Spleen (tissue), 11 donors: ENCODE data around the gene PIF1. TPM values are rescaled to one million over a fixed set of nuclear protein-coding genes. Genes with fewer than 3 reads are reported as not detected.
A peak's percentile ranks its signal among the peaks of the same experiment; 100 is the strongest.

ENCODE experiments used
- DNase-seq: peaks from one replicate; pipeline ENCODE4 v3.0.0-alpha.2; 2020
- H3K27ac ChIP-seq, 8 donors: fragments of 200-600 bp; sonication (generic) in 7 of 8; 1 replicate in 4 of 8; 2 replicates in 4 of 8; pipeline versions ENCODE4 v1.5.0 to v1.8.0; 2016 to 2021; ENCODE audit warnings: inconsistent platforms in 4 of 8, mild to moderate bottlenecking in 4 of 8, moderate library complexity in 1 of 8
- H3K27me3 ChIP-seq, 7 donors: fragments of 200-600 bp; sonication (generic) in 6 of 7; replicated peaks in 1 of 7; 1 replicate in 4 of 7; 2 replicates in 3 of 7; pipeline versions ENCODE4 v1.5.0 to v1.8.0; 2016 to 2021; ENCODE audit warnings: inconsistent platforms in 3 of 7, mild to moderate bottlenecking in 1 of 7
- H3K36me3 ChIP-seq, 6 donors: fragments of 200-600 bp; sonication (generic) in 5 of 6; 1 replicate in 4 of 6; 2 replicates in 2 of 6; pipeline versions ENCODE4 v1.5.0 to v1.8.0; 2016 to 2021; ENCODE audit warnings: inconsistent platforms in 2 of 6
- H3K4me1 ChIP-seq, 6 donors: fragments of 200-600 bp; sonication (generic) in 5 of 6; 1 replicate in 3 of 6; 2 replicates in 3 of 6; pipeline versions ENCODE4 v1.5.0 to v1.8.0; 2016 to 2021; ENCODE audit warnings: inconsistent platforms in 3 of 6
- H3K4me3 ChIP-seq, 8 donors: fragments of 200-600 bp; sonication (generic) in 7 of 8; 1 replicate in 4 of 8; 2 replicates in 4 of 8; pipeline versions ENCODE4 v1.5.0 to v1.8.0; 2016 to 2021; ENCODE audit warnings: inconsistent platforms in 4 of 8, mild to moderate bottlenecking in 4 of 8, moderate library complexity in 2 of 8
- H3K9me3 ChIP-seq, 8 donors: fragments of 200-600 bp; sonication (generic) in 7 of 8; 1 replicate in 4 of 8; 2 replicates in 4 of 8; pipeline versions ENCODE4 v1.5.0 to v1.8.0; 2016 to 2021; ENCODE audit warnings: inconsistent platforms in 4 of 8
- CTCF ChIP-seq, 11 experiments: fragments of 200-600 bp in 7 of 11; fragments of 450-650 bp in 4 of 11; sonication (generic) in 4 of 11; IDR thresholded peaks in 8 of 11; conservative IDR thresholded peaks in 3 of 11; 1 replicate in 7 of 11; 2 replicates in 4 of 11; pipeline versions ENCODE4 v1.4.0 to v1.8.0; 2016 to 2021; ENCODE audit warnings: antibody characterized with exemption in 11 of 11, inconsistent platforms in 4 of 11, mild to moderate bottlenecking in 1 of 11
- POLR2A ChIP-seq, 3 donors: fragments of 450-650 bp; IDR thresholded peaks; one replicate each; pipeline ENCODE4 v1.5.1; 2017; ENCODE audit warnings: antibody characterized with exemption in 3 of 3, mild to moderate bottlenecking in 1 of 3
- POLR2AphosphoS5 ChIP-seq, 3 donors: sonication (generic); formaldehyde crosslinking; IDR thresholded peaks; one replicate each; pipeline ENCODE4 v1.5.1; 2017; ENCODE audit warnings: antibody characterized with exemption in 3 of 3
- WGBS, 5 donors: extraction: QIAGEN DNeasy Blood & Tissue Kit in 3 of 5; methylation state at CpG; one replicate each; pipeline versions ENCODE4 v1.1.5 to v1.1.7; 2013 to 2018; 5-methylcytosine and 5-hydroxymethylcytosine counted together
- intact Hi-C: fragments of 100-400 bp; cut with DNase I; formaldehyde crosslinking; loops from one replicate; pipeline ENCODE4 v1.15.0; 2023; ENCODE audit warnings: low total_unique reads
- polyA plus RNA-seq, 3 donors: library from polyadenylated mRNA; stranded (reverse); fragments of 200-250 nt; gene quantifications; one replicate each; pipeline ENCODE4 v1.2.1, GENCODE V29; 2013
- total RNA-seq, 7 donors: library from RNA; depleted of rRNA in 3 of 7; stranded (reverse); fragments of >200 nt in 3 of 7; fragmentation: NEBNext Ultra II Directional in 4 of 7; extraction: Animal tissue kit (Norgen Biotek cat#: 25700) in 4 of 7; gene quantifications; one replicate each; pipeline versions ENCODE4 v1.1.0 to v1.2.1, GENCODE V29; 2016 to 2021
- donor health status: healthy with polysubstance abuse.
- donor health status: DM: no; HTN: no; CAD: no; lungs with moderate emphysema.
- donor health status: DM: no; HTN: no; CAD: no.
- donor health status: Bipolar disorder and iron deficiency.
- donor health status: healthy.
- donor health status: DM: no; HTN: no; CAD: no.
- donor health status: DM: yes; HTN: yes; CAD: no.

Gene PIF1
- total and polyA plus RNA-seq, 10 donors, result 3.8 to 10.3 (median 6.8) TPM

GRCh38 chr15:64780600-64781156, 44.8 kb downstream of the PIF1 start:
- Histone ChIP-seq H3K4me3 (no peak overlapping the region), H3K9me3 (no peaks in the 10 kb centered on the region), H3K27ac (no peak overlapping the region), H3K36me3 (no peaks in the 10 kb centered on the region), H3K27me3 (peaks cover 0 to 17% (median 3%) of the 10 kb centered on the region in 7 donors), H3K4me1 (peaks cover 0 to 17% (median 10%) of the 10 kb centered on the region in 6 donors)
- TF ChIP-seq CTCF (IDR thresholded peaks at IDR 0.05 in 8 of 11, conservative IDR thresholded peaks at IDR 0.05 in 3 of 11), result no peak
- no peak for TF ChIP-seq POLR2A (IDR thresholded peaks at IDR 0.05)
- no peak for TF ChIP-seq POLR2AphosphoS5 (IDR thresholded peaks at IDR 0.05)
- 81 to 90% (median 82%) methylated on average over 7 to 8 of the region's 8 CpGs for WGBS, 5 donors
- DNase-seq, result no peak
- intact Hi-C loops, result no loop called here

DNA sequence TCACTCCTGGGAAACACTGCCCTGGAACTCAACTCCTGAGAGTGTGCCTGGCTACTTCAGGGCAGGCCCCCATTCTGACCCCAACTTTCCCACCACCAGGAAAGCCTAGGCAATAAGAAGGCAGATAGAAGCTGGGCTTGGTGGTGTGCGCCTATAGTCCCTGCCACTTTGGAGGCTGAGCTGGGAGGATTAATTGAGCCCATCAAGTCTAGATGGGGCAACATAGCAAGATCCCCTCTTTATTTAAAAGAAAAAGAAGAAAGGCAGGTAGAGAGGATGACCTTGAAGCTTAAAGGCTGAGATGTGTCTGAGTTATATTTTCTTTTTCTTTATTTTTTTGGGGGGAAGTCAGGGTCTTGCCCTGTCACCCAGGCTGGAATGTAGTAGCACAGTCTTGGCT, 45.8 kb downstream of the PIF1 start:
- intact Hi-C loops, result no loop called here
- Histone ChIP-seq H3K4me3 (no peak overlapping the region), H3K4me1 (peaks cover 0 to 19% (median 11%) of the 10 kb centered on the region in 6 donors), H3K36me3 (no peaks in the 10 kb centered on the region), H3K27me3 (peaks cover 0 to 27% (median 6%) of the 10 kb centered on the region in 7 donors), H3K27ac (no peak overlapping the region), H3K9me3 (no peaks in the 10 kb centered on the region)
- WGBS, 5 donors, result 94 to 100% (median 96%) methylated on average over 1 of the region's 1 CpG
- TF ChIP-seq CTCF (IDR thresholded peaks at IDR 0.05 in 8 of 11, conservative IDR thresholded peaks at IDR 0.05 in 3 of 11) (no peak), POLR2AphosphoS5 (IDR thresholded peaks at IDR 0.05) (no peak), POLR2A (IDR thresholded peaks at IDR 0.05) (no peak)
- DNase-seq, result no peak

- intact Hi-C loops, result no loop called here
- Histone ChIP-seq H3K4me1 (peaks cover 0 to 25% (median 14%) of the 10 kb centered on the region in 6 donors), H3K36me3 (no peaks in the 10 kb centered on the region), H3K9me3 (no peaks in the 10 kb centered on the region), H3K27ac (no peak overlapping the region), H3K4me3 (no peak overlapping the region), H3K27me3 (peaks cover 0 to 33% (median 11%) of the 10 kb centered on the region in 7 donors)
- DNase-seq, result no peak
- TF ChIP-seq POLR2AphosphoS5 (IDR thresholded peaks at IDR 0.05) (no peak), POLR2A (IDR thresholded peaks at IDR 0.05) (no peak), CTCF (IDR thresholded peaks at IDR 0.05 in 8 of 11, conservative IDR thresholded peaks at IDR 0.05 in 3 of 11) (no peak)
- WGBS, 5 donors, result 59 to 83% (median 83%) methylated on average over 2 of the region's 2 CpGs
Observed at GRCh38 chr15:64779024-64779423, 46.4 kb downstream of the PIF1 start.

DNA sequence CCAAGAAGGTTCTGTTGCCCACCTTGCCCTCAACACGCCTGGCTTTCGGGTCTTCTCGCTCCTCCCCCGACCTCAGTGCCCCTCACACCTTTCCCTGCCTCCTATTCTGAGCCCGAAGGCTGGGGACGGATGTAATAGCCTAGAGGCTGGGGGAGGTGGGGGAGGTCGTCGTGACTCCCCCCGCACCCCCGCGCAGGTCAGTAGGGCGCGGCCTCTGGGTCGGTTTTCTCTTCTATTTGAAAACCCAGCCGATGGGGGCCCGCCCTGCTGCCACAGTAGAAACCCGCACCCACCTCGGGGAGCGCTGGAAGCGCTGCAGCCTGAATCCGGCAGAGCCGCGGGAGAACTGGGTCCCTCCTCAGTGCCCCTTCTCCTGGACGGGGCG, 49.1 kb downstream of the PIF1 start:
- Histone ChIP-seq H3K9me3 (no peaks in the 10 kb centered on the region), H3K4me1 (peaks cover 0 to 28% (median 14%) of the 10 kb centered on the region in 6 donors), H3K4me3 (peak overlapping the region in 6 of 8 donors; percentile 47 to 76 (median 64)), H3K27ac (peak overlapping the region in 4 of 8 donors; percentile 69 to 80 (median 73)), H3K36me3 (no peaks in the 10 kb centered on the region), H3K27me3 (peaks cover 0 to 49% (median 14%) of the 10 kb centered on the region in 7 donors)
- WGBS, 5 donors, result 30 to 45% (median 37%) methylated on average over 25 of the region's 25 CpGs
- no peak for DNase-seq
- intact Hi-C loops, result no loop called here
- TF ChIP-seq POLR2A (IDR thresholded peaks at IDR 0.05) (no peak), CTCF (IDR thresholded peaks at IDR 0.05 in 8 of 11, conservative IDR thresholded peaks at IDR 0.05 in 3 of 11) (no peak), POLR2AphosphoS5 (IDR thresholded peaks at IDR 0.05) (no peak)
